Liver (tissue), 9 donors: ENCODE data around the gene CAPN1. TPM values are rescaled to one million over a fixed set of nuclear protein-coding genes. Genes with fewer than 3 reads are reported as not detected.
"Not testable (repeated sequence)": the region's sequence is repeated elsewhere in the genome, so short reads cannot be mapped to it uniquely, and the experiment has no call there.

Experiments used
- DNase-seq: peaks from one replicate; pipeline ENCODE4 v3.0.0-alpha.2; 2017; ENCODE audit warnings: low spot score
- H3K27ac ChIP-seq, 2 donors: one replicate each; pipeline ENCODE4 v1.7.0; 2013; ENCODE audit warnings: inconsistent platforms in 2 of 2, low read length in 2 of 2, control low read depth in 1 of 2, low read depth in 1 of 2, mild to moderate bottlenecking in 1 of 2
- H3K27me3 ChIP-seq, 4 donors: one replicate each; pipeline versions ENCODE4 v1.6.1 to v1.7.0; 2013; ENCODE audit warnings: low read length in 3 of 4, inconsistent platforms in 1 of 4, mild to moderate bottlenecking in 1 of 4, moderate library complexity in 1 of 4; ENCODE audit not compliant: control insufficient read depth in 4 of 4, insufficient read depth in 4 of 4
- H3K36me3 ChIP-seq, 4 donors: one replicate each; pipeline versions ENCODE4 v1.6.1 to v1.7.0; 2013; ENCODE audit warnings: low read length in 3 of 4, mild to moderate bottlenecking in 3 of 4, low read depth in 1 of 4, moderate library complexity in 1 of 4; ENCODE audit not compliant: control insufficient read depth in 4 of 4, insufficient read depth in 3 of 4
- H3K4me1 ChIP-seq, 4 donors: one replicate each; pipeline versions ENCODE4 v1.6.1 to v1.7.0; 2013; ENCODE audit warnings: low read length in 3 of 4, mild to moderate bottlenecking in 3 of 4, moderate library complexity in 1 of 4; ENCODE audit not compliant: control insufficient read depth in 4 of 4, insufficient read depth in 4 of 4
- H3K4me3 ChIP-seq, 3 donors: one replicate each; pipeline versions ENCODE4 v1.6.1 to v1.7.0; 2013; ENCODE audit warnings: low read length in 3 of 3, control low read depth in 1 of 3, low read depth in 1 of 3, mild to moderate bottlenecking in 1 of 3
- H3K9ac ChIP-seq, 2 donors: one replicate each; pipeline ENCODE4 v1.7.0; 2013; ENCODE audit warnings: low read length in 2 of 2, mild to moderate bottlenecking in 2 of 2, moderate library complexity in 2 of 2, control low read depth in 1 of 2, low read depth in 1 of 2
- H3K9me3 ChIP-seq, 4 donors: one replicate each; pipeline versions ENCODE4 v1.6.1 to v1.7.0; 2013; ENCODE audit warnings: low read length in 3 of 4; ENCODE audit not compliant: control insufficient read depth in 4 of 4
- EGR1 ChIP-seq, 2 donors: IDR thresholded peaks; 2 replicates each; pipeline ENCODE4 v1.6.1; 2016 to 2018; ENCODE audit warnings: antibody characterized with exemption in 2 of 2, low read depth in 2 of 2
- FOXA1 ChIP-seq: IDR thresholded peaks from 2 replicates; pipeline ENCODE4 v1.6.1; 2016; ENCODE audit warnings: antibody characterized with exemption
- GABPA ChIP-seq, 2 donors: IDR thresholded peaks in 1 of 2; conservative IDR thresholded peaks in 1 of 2; 2 replicates each; pipeline ENCODE4 v1.6.1; 2016; ENCODE audit warnings: antibody characterized with exemption in 2 of 2, mild to moderate bottlenecking in 1 of 2, moderate library complexity in 1 of 2
- HNF4G ChIP-seq: IDR thresholded peaks from 2 replicates; pipeline ENCODE4 v1.6.1; 2016; ENCODE audit warnings: antibody characterized with exemption
- NR2F2 ChIP-seq: IDR thresholded peaks from 2 replicates; pipeline ENCODE4 v1.6.1; 2016; ENCODE audit warnings: antibody characterized with exemption
- RAD21 ChIP-seq, 2 donors: IDR thresholded peaks; 2 replicates each; pipeline ENCODE4 v1.6.1; 2016; ENCODE audit warnings: antibody characterized with exemption in 2 of 2, mild to moderate bottlenecking in 2 of 2
- RXRA ChIP-seq, 2 donors: IDR thresholded peaks; 2 replicates each; pipeline ENCODE4 v1.6.1; 2017 to 2018; ENCODE audit warnings: antibody characterized with exemption in 2 of 2, mild to moderate bottlenecking in 1 of 2
- SP1 ChIP-seq: IDR thresholded peaks from 2 replicates; pipeline ENCODE4 v1.6.1; 2018; ENCODE audit warnings: antibody characterized with exemption, mild to moderate bottlenecking
- WGBS: extraction: QIAGEN DNeasy Blood & Tissue Kit; methylation state at CpG from one replicate; pipeline ENCODE4 v1.1.7; 2013; 5-methylcytosine and 5-hydroxymethylcytosine counted together
- polyA plus RNA-seq, 2 donors: library from polyadenylated mRNA; stranded (reverse) in 1 of 2; unstranded in 1 of 2; fragments of 200-250 nt in 1 of 2; fragments of >200 nt in 1 of 2; fragmentation: Nextera tagmentation in 1 of 2; extraction: Ambion mirVana in 1 of 2; gene quantifications; one replicate each; pipeline versions ENCODE4 v1.2.1 to v1.2.3, GENCODE V29; 2013 to 2015
- total RNA-seq, 2 donors: library from RNA; depleted of rRNA; stranded (reverse); fragments of >200 nt; gene quantifications; one replicate each; pipeline ENCODE4 v1.2.3, GENCODE V29; 2014
- TF ChIP-seq, protein P1 (sequence below): IDR thresholded peaks from 2 replicates; pipeline ENCODE4 v1.6.1; 2016; ENCODE audit warnings: antibody characterized with exemption
- TF ChIP-seq, protein P2 (sequence below): IDR thresholded peaks from 2 replicates; pipeline ENCODE4 v1.6.1; 2016; ENCODE audit warnings: antibody characterized with exemption
- TF ChIP-seq, protein P3 (sequence below): fragments of 150-350 bp; IDR thresholded peaks from 2 replicates; pipeline ENCODE4 v1.5.1; 2017; ENCODE audit warnings: improper control_type of control experiment, low read depth, low read length; ENCODE audit not compliant: missing input control
- TF ChIP-seq, protein P4 (sequence below): IDR thresholded peaks from 2 replicates; pipeline ENCODE4 v1.6.1; 2016; ENCODE audit warnings: antibody characterized with exemption, mild to moderate bottlenecking
- donor health status: healthy.
- donor health status: healthy.
- donor health status: healthy.
- donor health status: healthy.
- donor health status: healthy.

CAPN1 gene
- total and polyA plus RNA-seq, 4 donors = 39.6 to 183 (median 65.1) TPM

DNA sequence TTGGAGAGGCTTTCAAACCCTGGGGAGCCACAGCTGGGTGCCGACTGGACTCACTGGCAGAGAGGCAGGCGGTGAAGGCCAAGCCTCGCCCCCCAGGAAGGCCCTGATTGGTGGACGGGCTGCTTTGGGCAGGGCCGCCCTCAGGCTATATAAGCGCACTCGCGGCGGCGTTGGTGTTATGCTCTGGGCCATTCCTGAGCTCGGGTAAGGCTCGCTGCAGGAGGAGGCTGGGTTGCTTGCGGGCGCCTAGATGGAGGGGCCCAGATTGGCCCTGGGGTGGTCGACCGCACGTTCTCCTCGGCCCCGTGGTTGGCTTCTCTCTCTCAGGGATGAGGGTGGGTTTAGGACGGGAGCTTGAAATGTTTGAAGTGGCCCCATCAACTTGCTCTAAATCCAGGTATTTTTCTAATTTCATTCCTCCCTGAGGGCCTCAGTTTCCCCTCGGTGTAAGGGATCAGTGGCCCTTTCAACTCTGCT lies 11.6 kb upstream of the CAPN1 start, which contains the start of gene SPDYC:
Gene SPDYC, plus strand, starts transcription at position 176 of the 477 bp plus-strand sequence. CDS start 1,125 bp downstream, outside the sequence.
- Histone ChIP-seq H3K4me3 (no peak within 1 kb of the TSS), H3K9ac (no peak within 1 kb of the TSS), H3K4me1 (peaks cover 0 to 9% (median 7%) of the 10 kb centered on the region in 4 donors), H3K27me3 (no peaks in the 10 kb centered on the region), H3K27ac (peak within 1 kb of the TSS; percentile 43 to 54), H3K36me3 (no peaks in the 10 kb centered on the region), H3K9me3 (no peaks in the 10 kb centered on the region)
- TF ChIP-seq, protein P1, sequence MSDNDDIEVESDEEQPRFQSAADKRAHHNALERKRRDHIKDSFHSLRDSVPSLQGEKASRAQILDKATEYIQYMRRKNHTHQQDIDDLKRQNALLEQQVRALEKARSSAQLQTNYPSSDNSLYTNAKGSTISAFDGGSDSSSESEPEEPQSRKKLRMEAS = no peak
- no peak for TF ChIP-seq SP1
- TF ChIP-seq, protein P2, sequence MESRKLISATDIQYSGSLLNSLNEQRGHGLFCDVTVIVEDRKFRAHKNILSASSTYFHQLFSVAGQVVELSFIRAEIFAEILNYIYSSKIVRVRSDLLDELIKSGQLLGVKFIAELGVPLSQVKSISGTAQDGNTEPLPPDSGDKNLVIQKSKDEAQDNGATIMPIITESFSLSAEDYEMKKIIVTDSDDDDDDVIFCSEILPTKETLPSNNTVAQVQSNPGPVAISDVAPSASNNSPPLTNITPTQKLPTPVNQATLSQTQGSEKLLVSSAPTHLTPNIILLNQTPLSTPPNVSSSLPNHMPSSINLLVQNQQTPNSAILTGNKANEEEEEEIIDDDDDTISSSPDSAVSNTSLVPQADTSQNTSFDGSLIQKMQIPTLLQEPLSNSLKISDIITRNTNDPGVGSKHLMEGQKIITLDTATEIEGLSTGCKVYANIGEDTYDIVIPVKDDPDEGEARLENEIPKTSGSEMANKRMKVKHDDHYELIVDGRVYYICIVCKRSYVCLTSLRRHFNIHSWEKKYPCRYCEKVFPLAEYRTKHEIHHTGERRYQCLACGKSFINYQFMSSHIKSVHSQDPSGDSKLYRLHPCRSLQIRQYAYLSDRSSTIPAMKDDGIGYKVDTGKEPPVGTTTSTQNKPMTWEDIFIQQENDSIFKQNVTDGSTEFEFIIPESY = no peak
- TF ChIP-seq, protein P3, sequence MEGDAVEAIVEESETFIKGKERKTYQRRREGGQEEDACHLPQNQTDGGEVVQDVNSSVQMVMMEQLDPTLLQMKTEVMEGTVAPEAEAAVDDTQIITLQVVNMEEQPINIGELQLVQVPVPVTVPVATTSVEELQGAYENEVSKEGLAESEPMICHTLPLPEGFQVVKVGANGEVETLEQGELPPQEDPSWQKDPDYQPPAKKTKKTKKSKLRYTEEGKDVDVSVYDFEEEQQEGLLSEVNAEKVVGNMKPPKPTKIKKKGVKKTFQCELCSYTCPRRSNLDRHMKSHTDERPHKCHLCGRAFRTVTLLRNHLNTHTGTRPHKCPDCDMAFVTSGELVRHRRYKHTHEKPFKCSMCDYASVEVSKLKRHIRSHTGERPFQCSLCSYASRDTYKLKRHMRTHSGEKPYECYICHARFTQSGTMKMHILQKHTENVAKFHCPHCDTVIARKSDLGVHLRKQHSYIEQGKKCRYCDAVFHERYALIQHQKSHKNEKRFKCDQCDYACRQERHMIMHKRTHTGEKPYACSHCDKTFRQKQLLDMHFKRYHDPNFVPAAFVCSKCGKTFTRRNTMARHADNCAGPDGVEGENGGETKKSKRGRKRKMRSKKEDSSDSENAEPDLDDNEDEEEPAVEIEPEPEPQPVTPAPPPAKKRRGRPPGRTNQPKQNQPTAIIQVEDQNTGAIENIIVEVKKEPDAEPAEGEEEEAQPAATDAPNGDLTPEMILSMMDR = no peak
- TF ChIP-seq, protein P4, sequence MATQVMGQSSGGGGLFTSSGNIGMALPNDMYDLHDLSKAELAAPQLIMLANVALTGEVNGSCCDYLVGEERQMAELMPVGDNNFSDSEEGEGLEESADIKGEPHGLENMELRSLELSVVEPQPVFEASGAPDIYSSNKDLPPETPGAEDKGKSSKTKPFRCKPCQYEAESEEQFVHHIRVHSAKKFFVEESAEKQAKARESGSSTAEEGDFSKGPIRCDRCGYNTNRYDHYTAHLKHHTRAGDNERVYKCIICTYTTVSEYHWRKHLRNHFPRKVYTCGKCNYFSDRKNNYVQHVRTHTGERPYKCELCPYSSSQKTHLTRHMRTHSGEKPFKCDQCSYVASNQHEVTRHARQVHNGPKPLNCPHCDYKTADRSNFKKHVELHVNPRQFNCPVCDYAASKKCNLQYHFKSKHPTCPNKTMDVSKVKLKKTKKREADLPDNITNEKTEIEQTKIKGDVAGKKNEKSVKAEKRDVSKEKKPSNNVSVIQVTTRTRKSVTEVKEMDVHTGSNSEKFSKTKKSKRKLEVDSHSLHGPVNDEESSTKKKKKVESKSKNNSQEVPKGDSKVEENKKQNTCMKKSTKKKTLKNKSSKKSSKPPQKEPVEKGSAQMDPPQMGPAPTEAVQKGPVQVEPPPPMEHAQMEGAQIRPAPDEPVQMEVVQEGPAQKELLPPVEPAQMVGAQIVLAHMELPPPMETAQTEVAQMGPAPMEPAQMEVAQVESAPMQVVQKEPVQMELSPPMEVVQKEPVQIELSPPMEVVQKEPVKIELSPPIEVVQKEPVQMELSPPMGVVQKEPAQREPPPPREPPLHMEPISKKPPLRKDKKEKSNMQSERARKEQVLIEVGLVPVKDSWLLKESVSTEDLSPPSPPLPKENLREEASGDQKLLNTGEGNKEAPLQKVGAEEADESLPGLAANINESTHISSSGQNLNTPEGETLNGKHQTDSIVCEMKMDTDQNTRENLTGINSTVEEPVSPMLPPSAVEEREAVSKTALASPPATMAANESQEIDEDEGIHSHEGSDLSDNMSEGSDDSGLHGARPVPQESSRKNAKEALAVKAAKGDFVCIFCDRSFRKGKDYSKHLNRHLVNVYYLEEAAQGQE = no peak
- TF ChIP-seq RAD21 (IDR thresholded peaks at IDR 0.05) = no peak
- TF ChIP-seq HNF4G = no peak
- no peak for TF ChIP-seq GABPA (IDR thresholded peaks at IDR 0.05 in 1 of 2, conservative IDR thresholded peaks at IDR 0.05 in 1 of 2)
- DNase-seq = no peak
- 96% methylated on average over 21 of the region's 21 CpGs for WGBS

DNA sequence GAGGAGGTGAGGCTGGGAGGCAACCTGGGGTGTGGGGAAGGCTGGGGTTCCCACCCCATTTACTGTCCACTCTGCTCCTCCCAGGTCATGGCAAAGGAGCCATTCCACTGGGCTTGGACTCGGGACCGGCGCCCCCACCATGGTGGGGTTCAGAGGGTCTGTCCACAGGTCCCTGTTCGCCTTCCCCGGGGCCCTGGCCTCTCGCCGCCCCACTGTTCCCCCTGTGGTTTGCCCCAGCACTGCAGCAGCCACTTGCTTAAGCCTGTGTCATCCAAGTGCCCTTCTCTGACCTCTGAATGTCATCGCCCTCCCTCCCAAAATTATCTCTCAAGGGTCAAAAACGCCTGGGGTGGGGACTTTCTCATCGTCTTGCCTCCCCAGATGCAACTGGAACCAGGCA lies 9.1 kb upstream of the CAPN1 start:
- no peaks in the 10 kb centered on the region for H3K4me1 ChIP-seq
- 84% methylated on average over 10 of the region's 10 CpGs for WGBS
- TF ChIP-seq, protein P1 = no peak
- no peak for TF ChIP-seq RXRA (IDR thresholded peaks at IDR 0.05)
- no peak for TF ChIP-seq NR2F2
- TF ChIP-seq HNF4G = no peak
- no peak for TF ChIP-seq EGR1 (IDR thresholded peaks at IDR 0.05; ENCODE audit: low read depth in 2 of 2)
- TF ChIP-seq FOXA1 = no peak
- no peak for DNase-seq
- no peak overlapping the region for H3K4me3 ChIP-seq
- H3K27me3 ChIP-seq = no peaks in the 10 kb centered on the region
- no peaks in the 10 kb centered on the region for H3K36me3 ChIP-seq
- no peak overlapping the region for H3K9ac ChIP-seq
- H3K9me3 ChIP-seq = no peaks in the 10 kb centered on the region
- H3K27ac ChIP-seq = no peak overlapping the region

DNA sequence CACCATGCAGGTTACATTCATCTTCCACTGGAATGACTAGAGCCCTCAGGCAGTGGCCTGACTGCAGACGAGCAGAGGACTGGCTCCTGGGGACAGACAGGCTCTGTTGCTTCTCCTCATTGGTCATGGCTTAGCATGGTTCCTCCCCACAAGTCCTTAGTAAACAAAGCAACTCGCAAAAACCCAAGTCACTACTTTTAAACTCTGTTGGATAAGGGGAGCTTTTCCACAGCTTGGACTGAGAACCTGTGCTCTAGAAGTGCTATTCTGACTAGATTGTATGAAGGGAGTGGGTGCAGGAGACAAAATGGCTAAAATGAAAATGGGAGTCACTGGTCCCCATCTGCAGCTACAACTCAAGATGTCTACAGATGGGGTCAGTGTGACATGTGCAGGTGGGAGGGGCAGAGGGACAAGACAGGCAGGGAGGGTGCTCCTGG lies 7.1 kb upstream of the CAPN1 start:
- not testable (repeated sequence) for H3K4me1 ChIP-seq, H3K4me3 ChIP-seq, H3K9ac ChIP-seq, H3K36me3 ChIP-seq, H3K27me3 ChIP-seq, DNase-seq, H3K27ac ChIP-seq, H3K9me3 ChIP-seq
- WGBS = 69% methylated on average over 2 of the region's 2 CpGs
